Right renal cortex interstitium (tissue), 3 donors: ENCODE measurements around the gene ALDOA. TPM values are rescaled to one million over a fixed set of nuclear protein-coding genes. Genes with fewer than 3 reads are reported as not detected.

Experiments
- DNase-seq, 3 donors: peaks; one replicate each; pipeline ENCODE4 v3.0.0-alpha.2; 2013; ENCODE audit warnings: low read depth in 3 of 3, low spot score in 2 of 3
- polyA plus RNA-seq, 3 donors: library from polyadenylated mRNA; unstranded; fragments of 120-200 nt; gene quantifications; one replicate each; pipeline ENCODE4 v1.2.1, GENCODE V29; 2013; ENCODE audit not compliant: insufficient read length in 3 of 3

ALDOA gene
- polyA plus RNA-seq, 3 donors, result 451 to 496 (median 456) TPM

GRCh38 chr16:30068750-30069610 lies 3.4 kb downstream of the ALDOA start:
- DNase-seq, result no peak

GRCh38 chr16:30069611-30070462 lies 4.3 kb downstream of the ALDOA start:
- DNase-seq, result no peak

DNA sequence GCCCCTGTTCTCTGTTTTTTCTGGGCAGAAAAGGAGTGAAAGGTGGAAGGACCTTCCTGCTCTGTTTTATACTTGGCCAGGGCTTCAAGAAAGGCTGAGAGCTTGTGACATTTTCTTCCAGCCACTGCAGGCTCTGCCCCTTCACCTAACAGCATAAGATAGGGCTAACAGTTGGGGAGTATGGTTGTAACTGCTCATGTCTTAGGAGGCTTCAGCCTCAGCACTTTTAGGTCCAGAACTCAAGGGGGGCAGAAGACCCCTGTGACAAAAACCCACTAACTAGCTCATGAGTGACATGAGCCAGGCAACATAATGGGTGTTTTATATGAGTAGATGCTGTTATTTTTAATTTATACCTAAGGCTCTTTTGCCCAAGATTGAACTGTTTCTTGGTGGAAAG lies 4.9 kb downstream of the ALDOA start:
- DNase-seq, result no peak

DNA sequence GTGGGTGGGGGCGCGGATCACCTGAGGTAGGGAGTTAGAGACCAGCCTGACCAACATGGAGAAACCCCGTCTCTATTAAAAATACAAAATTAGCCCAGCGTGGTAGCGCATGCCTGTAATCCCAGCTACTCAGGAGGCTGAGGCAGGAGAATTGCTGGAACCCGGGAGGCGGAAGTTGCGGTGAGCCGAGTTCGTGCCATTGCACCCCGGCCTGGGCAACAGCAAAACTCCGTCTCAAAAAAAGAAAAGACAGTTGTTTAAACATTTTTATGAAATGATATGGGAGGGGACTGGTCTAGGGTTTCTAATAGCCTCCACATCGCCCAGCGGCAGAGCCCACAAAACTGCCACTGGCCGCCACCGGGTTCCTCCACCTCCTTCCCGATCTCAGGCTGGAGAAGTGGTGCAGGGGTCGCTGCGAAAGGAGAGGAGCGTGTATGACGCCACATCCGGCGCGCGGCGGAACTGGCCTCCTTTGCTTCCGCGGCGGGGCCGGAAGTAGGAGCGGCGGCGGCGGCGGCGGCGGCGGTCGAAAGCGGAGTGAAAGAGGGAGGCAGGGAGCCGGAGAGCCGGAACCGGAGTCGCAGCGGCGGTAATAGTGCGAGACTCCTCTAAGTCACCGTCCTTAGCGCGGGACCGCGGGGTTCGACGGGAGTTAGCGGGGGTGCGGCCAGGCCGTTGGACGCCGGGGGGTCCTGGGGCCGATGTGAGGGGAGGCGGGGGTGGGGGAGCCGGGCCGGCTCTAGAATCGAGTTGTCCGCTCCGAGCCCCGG lies 10.1 kb downstream of the ALDOA start, which contains the start of gene PPP4C:
Gene PPP4C, plus strand, starts transcription at position 492 of the 773 bp plus-strand sequence. CDS start 384 bp downstream, outside the sequence.
- DNase-seq, result peak in 1 of 3 donors; percentile 80

GRCh38 chr16:30076276-30076791 lies 10.8 kb downstream of the ALDOA start:
- no peak for DNase-seq

GRCh38 chr16:30077656-30078055 lies 12.1 kb downstream of the ALDOA start:
- DNase-seq, result no peak

GRCh38 chr16:30078744-30079143 lies 13.2 kb downstream of the ALDOA start:
- no peak for DNase-seq

- DNase-seq, result no peak
Observed at GRCh38 chr16:30079480-30079879, 13.9 kb downstream of the ALDOA start.

DNA sequence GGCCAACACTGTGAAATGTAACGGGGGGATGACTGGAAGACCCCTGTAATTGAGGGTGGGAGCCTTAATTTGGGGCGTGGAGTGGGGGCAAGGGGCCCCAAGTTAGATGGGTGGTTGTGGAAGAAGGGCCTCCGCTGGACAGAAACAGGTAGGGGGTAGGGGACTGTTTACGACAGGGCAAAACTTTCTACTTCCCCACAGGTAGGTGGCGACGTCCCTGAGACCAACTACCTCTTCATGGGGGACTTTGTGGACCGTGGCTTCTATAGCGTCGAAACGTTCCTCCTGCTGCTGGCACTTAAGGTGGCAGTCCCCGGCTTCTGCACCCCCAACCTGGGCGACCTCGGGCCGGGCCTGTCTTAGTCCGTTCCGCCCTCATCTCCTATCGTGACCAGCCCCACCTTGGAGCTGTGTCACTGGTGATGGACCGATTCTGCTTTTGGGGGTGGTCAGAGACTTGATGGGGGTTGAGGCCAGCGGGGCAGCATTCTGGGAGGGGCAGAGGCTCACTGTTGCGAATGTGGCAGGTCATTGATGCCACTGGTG lies 17.1 kb downstream of the ALDOA start:
- no peak for DNase-seq

DNA sequence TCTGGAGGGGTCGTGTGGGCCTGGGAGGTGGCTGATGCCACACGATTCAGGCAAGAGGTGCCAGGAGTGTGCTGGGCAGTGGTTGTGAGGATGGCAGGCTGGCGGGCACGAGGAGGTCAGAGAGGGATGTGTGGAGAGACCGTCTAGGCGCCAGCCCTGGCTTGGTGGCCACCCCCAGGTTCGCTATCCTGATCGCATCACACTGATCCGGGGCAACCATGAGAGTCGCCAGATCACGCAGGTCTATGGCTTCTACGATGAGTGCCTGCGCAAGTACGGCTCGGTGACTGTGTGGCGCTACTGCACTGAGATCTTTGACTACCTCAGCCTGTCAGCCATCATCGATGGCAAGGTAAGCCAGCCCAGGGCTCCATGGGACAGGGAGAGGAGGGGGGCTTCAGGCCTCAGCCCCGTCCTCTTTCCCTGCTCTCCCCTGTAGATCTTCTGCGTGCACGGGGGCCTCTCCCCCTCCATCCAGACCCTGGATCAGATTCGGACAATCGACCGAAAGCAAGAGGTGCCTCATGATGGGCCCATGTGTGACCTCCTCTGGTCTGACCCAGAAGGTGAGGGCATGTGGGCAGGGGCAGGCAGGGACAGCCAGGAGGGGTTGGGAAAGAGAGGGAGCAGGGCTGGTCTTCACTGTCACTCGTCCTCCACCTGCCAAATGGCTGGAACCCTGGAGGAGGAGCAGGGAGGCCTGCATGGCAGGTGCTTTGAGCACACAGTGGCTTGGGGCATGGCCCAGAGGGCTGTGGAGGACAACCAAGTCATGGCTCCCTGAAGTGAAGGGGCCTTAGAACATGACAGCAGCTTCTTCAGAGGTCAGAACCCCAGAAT lies 17.9 kb downstream of the ALDOA start:
- DNase-seq, result no peak

- DNase-seq, result no peak
Observed at GRCh38 chr16:30084096-30084815, 18.7 kb downstream of the ALDOA start.

- no peak for DNase-seq
Observed at GRCh38 chr16:30084816-30085159, 19.2 kb downstream of the ALDOA start.

- no peak for DNase-seq
Observed at GRCh38 chr16:30085247-30085646, 19.7 kb downstream of the ALDOA start.

- no peak for DNase-seq
Observed at GRCh38 chr16:30085820-30086219, 20.3 kb downstream of the ALDOA start.

- DNase-seq, result no peak
Observed at GRCh38 chr16:30086291-30087140, 21.0 kb downstream of the ALDOA start.

- DNase-seq, result no peak
Observed at GRCh38 chr16:30087181-30087898, 21.8 kb downstream of the ALDOA start.

DNA sequence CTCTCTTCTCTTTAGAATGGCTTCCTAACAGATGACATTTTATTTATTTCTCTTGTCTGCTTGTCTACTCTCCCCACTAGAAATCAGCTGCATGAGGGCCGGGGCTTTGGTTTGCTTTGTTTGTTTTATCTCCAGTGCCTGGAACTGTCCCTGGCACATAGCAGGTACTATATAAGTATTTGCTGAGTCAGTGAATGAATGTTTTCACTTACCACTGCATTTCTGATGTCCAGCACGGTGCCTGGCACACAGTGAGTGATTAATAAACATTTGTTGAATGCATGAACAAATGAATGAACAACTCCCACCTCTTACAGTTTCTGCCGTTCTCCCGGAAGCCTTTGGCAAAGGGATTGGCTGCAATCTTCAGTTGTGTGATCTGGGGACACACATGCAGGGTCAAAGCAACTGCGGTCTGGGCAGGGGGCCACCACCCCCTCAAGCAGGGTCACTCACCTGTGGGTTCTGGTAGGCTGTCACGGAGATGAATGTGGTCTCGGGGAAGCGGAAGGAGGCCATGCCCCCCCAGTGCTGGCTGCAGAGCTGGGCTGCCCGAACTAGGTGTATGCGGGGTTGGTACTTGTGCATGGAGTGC lies 22.8 kb downstream of the ALDOA start:
- no peak for DNase-seq
